AG09319 (cell line): Measurements from ENCODE around the gene UTS2.

ENCODE experiments used
- DNase-seq: peaks from one replicate; pipeline ENCODE4 v3.0.0-alpha.2; 2010; ENCODE audit warnings: low read depth; ENCODE audit errors: extremely low read depth
- CTCF ChIP-seq: IDR thresholded peaks from 2 replicates; pipeline ENCODE4 v1.5.1; 2011; ENCODE audit warnings: low read depth, mild to moderate bottlenecking, inconsistent platforms, low read length, moderate library complexity

The UTS2 gene

GRCh38 chr1:7888248-7889081 is 35.6 kb upstream of the UTS2 start:
- no peak for DNase-seq
- no peak for TF ChIP-seq CTCF

GRCh38 chr1:7886405-7886745 is 33.5 kb upstream of the UTS2 start:
- DNase-seq, result no peak
- TF ChIP-seq CTCF, result no peak

- TF ChIP-seq CTCF, result no peak
- no peak for DNase-seq
Observed at GRCh38 chr1:7885513-7886404, 32.9 kb upstream of the UTS2 start.

- no peak for TF ChIP-seq CTCF
- DNase-seq, result no peak
Observed at GRCh38 chr1:7884757-7885156, 31.9 kb upstream of the UTS2 start.

GRCh38 chr1:7879228-7879627 is 26.4 kb upstream of the UTS2 start:
- TF ChIP-seq CTCF, result no peak
- DNase-seq, result no peak

- TF ChIP-seq CTCF, result no peak
- no peak for DNase-seq
Observed at GRCh38 chr1:7878027-7878426, 25.2 kb upstream of the UTS2 start.
